Right forelimb (tissue), 1 donor: ENCODE measurements around the gene JAK1.

Source experiments
- DNase-seq: peaks from one replicate; pipeline ENCODE4 v3.0.0-alpha.2; 2018

The JAK1 gene

GRCh38 chr1:64887689-64888217 lies 78.6 kb downstream of the JAK1 start:
- no peak for DNase-seq

DNA sequence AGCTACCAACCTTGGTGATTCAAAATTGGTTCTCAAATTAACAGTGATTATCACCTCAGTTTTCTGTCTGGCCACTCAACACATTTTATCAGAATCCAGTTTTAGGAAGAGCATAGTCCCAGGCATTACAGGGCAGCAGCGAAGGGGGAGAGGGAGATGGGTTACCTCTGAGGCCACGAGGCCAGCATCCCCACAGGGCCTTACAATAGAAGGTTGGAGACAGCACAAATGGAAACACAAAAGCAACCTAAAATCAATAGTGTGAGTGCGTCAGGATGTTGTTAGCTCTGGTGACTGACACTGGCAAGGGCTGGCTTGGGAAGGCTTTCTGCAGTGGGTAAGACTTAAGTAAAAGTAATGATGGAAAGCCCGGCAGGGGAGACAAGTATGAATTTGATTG lies 79.5 kb downstream of the JAK1 start:
- no peak for DNase-seq

- DNase-seq = no peak
These were observed 80.7 kb downstream of the JAK1 start for GRCh38 chr1:64885648-64886047.

DNA sequence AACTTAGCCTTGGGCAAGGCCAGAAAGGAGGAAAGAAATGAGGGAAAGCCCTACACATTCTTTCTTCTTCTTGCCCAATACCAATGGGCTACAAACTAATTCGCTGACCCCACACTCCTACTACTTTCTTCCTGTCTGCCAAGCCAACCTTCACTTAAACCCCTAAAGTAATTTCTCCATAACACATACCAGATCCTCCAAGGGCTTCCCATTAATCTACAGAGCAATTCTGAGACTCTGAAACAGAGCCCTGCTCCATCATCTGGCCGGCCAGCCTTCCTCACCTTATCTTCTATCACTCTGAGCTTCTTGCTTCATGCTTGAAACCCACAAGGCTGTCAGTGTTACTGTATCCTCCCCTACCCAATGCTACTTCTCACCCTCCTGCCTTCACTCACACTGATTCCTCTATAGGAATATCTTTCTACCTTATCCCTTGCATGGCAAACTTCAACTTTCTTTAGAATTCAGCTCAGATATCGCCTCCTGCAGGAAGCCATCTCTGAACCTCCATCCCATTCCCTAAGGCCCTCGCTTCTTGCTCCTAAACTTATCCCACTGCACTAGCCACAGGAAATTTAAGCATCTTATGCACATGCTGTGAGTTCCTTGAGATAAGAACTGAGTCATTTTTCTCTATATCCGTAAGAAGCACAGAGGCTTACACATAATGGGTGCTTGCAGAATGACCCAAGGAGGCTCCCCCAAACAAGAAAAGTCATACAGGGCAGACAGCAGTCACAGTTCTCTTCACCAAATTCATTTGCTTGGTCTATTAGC lies 81.9 kb downstream of the JAK1 start:
- DNase-seq = no peak

GRCh38 chr1:64882574-64883255 lies 83.6 kb downstream of the JAK1 start:
- no peak for DNase-seq

GRCh38 chr1:64881281-64881680 lies 85.1 kb downstream of the JAK1 start:
- DNase-seq = no peak

DNA sequence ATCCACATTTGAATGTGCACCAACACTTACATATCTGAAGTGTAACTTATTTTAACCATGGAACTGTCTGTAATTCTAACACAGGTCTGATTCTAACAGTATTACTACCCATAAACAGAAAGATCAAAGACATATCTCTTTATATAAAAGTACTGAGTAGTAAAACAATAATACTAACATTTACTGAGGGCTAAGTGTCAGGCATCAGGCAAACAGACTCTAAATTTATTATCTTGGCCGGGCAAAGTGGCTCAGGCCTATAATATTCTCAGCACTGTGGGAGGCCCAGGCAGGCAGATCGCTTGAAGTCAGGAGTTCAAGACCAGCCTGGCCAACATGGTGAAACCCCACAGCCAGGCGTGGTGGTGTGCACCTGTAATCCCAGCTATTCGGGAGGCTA lies 85.9 kb downstream of the JAK1 start:
- DNase-seq = no peak

GRCh38 chr1:64878931-64879611 lies 87.3 kb downstream of the JAK1 start:
- no peak for DNase-seq

GRCh38 chr1:64878090-64878489 lies 88.3 kb downstream of the JAK1 start:
- DNase-seq = no peak

DNA sequence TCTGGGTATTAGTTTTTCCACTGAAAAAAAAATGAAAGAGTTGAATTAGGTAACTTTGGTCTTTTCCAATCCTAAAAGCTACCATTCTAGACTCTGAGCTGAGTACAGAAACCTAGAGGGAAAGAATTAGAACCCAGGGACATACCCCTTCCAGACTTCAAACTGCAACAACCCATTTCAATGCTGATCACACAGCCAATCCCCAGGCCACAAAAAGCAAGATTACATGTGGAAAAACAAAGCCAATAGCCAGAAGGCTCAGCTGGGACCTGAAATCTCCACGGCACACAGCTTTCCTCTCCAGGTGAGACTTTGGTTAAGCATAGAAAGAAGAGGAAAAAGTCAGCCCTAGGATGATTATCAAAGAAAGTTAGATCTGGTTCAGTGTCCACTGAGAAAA lies 88.8 kb downstream of the JAK1 start:
- DNase-seq = no peak

- no peak for DNase-seq
These were observed 89.2 kb downstream of the JAK1 start for GRCh38 chr1:64877151-64877550.

DNA sequence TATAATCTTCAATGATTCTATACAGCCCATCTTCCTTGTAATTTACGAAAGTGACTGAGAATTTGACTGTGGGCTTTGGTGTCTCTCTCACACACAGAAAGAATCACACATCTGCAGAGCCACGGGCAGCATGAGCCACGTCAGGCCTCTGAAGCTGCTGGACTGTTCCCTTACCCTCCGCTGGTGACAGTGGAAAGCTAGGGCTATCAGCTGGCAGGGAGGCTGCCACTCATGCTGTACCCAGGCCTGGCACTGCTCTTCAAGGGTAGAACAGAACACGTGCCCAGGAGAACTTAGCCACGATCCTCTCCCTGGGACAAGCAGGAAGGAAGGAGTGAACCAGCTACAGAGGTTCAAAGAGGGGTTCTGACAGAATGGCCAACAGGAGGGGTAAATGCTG lies 90.7 kb downstream of the JAK1 start:
- no peak for DNase-seq

- no peak for DNase-seq
These were observed 91.2 kb downstream of the JAK1 start for GRCh38 chr1:64875101-64875500.

DNA sequence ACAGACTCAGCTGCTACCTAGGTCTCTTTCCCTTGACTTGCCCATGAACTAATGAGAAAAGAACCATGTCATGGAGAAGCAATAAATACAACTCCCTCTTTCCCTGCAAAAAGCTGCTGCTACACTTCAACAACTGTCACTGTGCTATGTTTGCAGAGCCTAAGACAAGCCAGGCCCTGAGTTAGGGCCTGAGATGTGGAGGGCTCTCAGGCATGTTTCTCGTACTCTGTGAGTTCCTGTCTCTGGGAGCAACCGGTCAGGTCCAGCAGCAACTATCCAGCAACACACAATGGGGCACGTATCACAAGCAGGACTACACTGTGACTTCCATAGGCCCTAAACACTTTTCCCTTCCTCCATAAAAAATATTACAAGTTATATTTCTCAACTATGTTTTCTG lies 91.7 kb downstream of the JAK1 start:
- DNase-seq = no peak

DNA sequence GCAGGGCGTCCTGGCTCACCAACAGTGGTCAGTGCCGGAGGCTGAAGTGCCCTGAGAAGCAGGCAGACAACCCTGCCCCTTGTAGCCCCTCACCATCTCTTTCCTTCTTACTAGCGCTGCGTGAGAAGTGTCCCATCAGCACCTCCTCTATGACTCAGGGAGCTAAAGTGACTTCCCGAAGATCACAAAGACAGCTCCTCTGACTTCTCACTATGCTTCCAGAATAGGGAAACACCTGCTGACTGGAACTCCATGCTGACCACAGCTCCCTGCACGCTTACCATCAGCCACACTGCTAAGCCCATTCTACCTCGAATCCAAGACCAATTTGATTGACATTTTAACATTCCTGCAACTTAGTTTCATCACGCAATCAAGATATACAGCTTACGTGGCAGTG lies 92.8 kb downstream of the JAK1 start:
- no peak for DNase-seq

GRCh38 chr1:64872067-64872466 lies 94.3 kb downstream of the JAK1 start:
- no peak for DNase-seq

DNA sequence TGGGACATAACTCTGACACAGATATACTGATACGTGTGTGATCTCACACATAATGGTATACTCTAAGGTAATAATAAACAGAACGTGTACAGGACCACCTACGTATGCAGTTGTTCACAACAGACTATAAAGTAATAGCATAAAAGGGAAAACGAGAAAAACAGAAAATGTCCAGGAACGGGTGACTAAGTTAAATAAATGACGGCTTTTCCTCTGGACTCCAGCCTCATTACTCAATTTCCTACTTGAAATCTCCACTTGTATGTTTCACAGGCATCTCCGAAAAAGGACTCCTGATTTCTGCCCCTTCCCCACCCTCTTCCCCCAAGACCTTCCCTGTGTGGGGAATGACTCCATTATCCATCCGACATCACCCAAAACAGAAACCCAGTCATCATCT lies 95.1 kb downstream of the JAK1 start:
- DNase-seq = no peak

DNA sequence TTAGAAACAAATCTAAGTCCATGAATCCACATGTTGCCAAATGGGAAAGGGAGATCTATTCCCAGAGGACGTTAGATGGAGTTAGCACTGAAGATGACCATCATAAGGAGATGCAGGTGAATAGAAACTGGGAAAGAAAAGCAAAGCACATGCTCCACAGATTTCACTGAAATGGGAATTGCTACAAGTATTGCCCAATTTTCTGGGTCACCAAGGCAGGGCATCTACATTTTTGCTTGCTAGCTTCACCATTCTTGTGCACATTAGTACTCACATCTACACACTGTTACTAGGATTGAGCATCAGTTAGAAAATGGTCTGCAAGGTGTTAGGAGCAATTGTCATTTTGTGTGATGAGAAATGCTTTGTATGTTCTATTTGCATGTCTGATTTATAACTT lies 99.1 kb downstream of the JAK1 start:
- no peak for DNase-seq

DNA sequence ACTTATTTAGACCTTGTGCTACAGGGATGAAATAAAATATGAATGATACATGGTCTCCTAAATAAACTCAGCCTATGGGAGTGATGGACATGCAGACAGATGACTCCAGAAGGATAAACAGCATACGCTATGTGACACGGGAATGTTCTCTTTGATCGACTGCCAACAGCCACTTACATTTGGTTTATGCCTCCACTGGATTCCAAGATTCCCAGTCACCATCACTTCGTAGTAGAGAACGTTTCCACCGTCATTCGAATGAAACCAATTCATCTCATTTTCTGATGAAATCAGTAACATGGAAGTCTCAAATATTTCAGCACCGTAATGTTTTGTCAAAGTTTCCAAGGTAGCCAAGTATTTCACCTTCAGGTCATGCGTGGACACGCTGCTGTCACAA lies 99.7 kb downstream of the JAK1 start:
- DNase-seq = no peak

- no peak for DNase-seq
These were observed 101.1 kb downstream of the JAK1 start for GRCh38 chr1:64865105-64865757.

GRCh38 chr1:64864018-64864940 lies 102.1 kb downstream of the JAK1 start:
- DNase-seq = no peak

GRCh38 chr1:64861611-64862010 lies 104.7 kb downstream of the JAK1 start:
- DNase-seq = no peak
